Hematopoietic multipotent progenitor cell treated with erythropoietin and hydrocortisone succinate and interleukin-3 and kit ligand, for 4 days (in vitro differentiated cells): Measurements from ENCODE around the gene PACC1.
A peak's percentile ranks its signal among the peaks of the same experiment; 100 is the strongest.

Experiments
- DNase-seq: peaks from one replicate; pipeline ENCODE4 v3.0.0-alpha.2; 2015

PACC1 gene

GRCh38 chr1:212437179-212437798 lies 22.6 kb upstream of the PACC1 start:
- DNase-seq = peak; percentile 64

GRCh38 chr1:212434992-212435391 lies 20.3 kb upstream of the PACC1 start:
- DNase-seq = no peak

- DNase-seq = no peak
Observed at GRCh38 chr1:212433577-212434462, 19.1 kb upstream of the PACC1 start.

- DNase-seq = peak; percentile 95
Observed at GRCh38 chr1:212432661-212433576, 18.2 kb upstream of the PACC1 start, which contains the start of gene NENF. Gene NENF, plus strand, starts transcription at chr1:212432920. Its CDS starts 24 bp downstream, at chr1:212432944.

GRCh38 chr1:212432272-212432660 lies 17.6 kb upstream of the PACC1 start:
- DNase-seq = peak; percentile 46

GRCh38 chr1:212431644-212432043 lies 17.0 kb upstream of the PACC1 start:
- no peak for DNase-seq

- peak; percentile 49 for DNase-seq
Observed at GRCh38 chr1:212430955-212431394, 16.3 kb upstream of the PACC1 start.

GRCh38 chr1:212430416-212430815 lies 15.7 kb upstream of the PACC1 start:
- DNase-seq = no peak

- DNase-seq = peak; percentile 32
Observed at GRCh38 chr1:212428496-212428895, 13.8 kb upstream of the PACC1 start.

GRCh38 chr1:212423879-212424278 lies 9.2 kb upstream of the PACC1 start:
- no peak for DNase-seq

GRCh38 chr1:212421165-212421564 lies 6.5 kb upstream of the PACC1 start:
- no peak for DNase-seq

- DNase-seq = peak; percentile 85
Observed at GRCh38 chr1:212415107-212415841, 588 bp upstream of the PACC1 start.

GRCh38 chr1:212413902-212414327 lies 771 bp downstream of the PACC1 start:
- no peak for DNase-seq

- no peak for DNase-seq
Observed at GRCh38 chr1:212412374-212412773, 2.3 kb downstream of the PACC1 start.

- peak; percentile 41 for DNase-seq
Observed at GRCh38 chr1:212410231-212410820, 4.4 kb downstream of the PACC1 start.

- DNase-seq = no peak
Observed at GRCh38 chr1:212402666-212403321, 11.9 kb downstream of the PACC1 start.

GRCh38 chr1:212401838-212402582 lies 12.7 kb downstream of the PACC1 start:
- no peak for DNase-seq

- DNase-seq = no peak
Observed at GRCh38 chr1:212401042-212401441, 13.6 kb downstream of the PACC1 start.

- no peak for DNase-seq
Observed at GRCh38 chr1:212397171-212397570, 17.5 kb downstream of the PACC1 start.

GRCh38 chr1:212396638-212397037 lies 18.0 kb downstream of the PACC1 start:
- DNase-seq = peak; percentile 29
